Kidney (tissue), 14 donors: ENCODE results near the gene DCAF5. TPM values are rescaled to one million over a fixed set of nuclear protein-coding genes. Genes with fewer than 3 reads are reported as not detected.

Experiments used
- DNase-seq, 5 donors: peaks; one replicate each; pipeline ENCODE4 v3.0.0-alpha.2; 2013 to 2020
- FAIRE-seq: peaks from 2 replicates; lab custom pipeline; 2012; peaks lifted over from hg19 to GRCh38; lab: Jason Lieb, UNC
- H3K27ac ChIP-seq, 2 donors: one replicate each; pipeline ENCODE4 v1.7.0; 2013; ENCODE audit warnings: low read depth in 2 of 2, low read length in 2 of 2, inconsistent platforms in 1 of 2
- H3K27me3 ChIP-seq: one replicate; pipeline ENCODE4 v1.7.1; 2013; ENCODE audit warnings: low read length, inconsistent platforms; ENCODE audit not compliant: control insufficient read depth, insufficient read depth
- H3K36me3 ChIP-seq, 3 donors: one replicate each; pipeline versions ENCODE4 v1.7.0 to v1.7.1; 2013; ENCODE audit warnings: low read length in 3 of 3, control low read depth in 1 of 3, inconsistent platforms in 1 of 3; ENCODE audit not compliant: insufficient read depth in 3 of 3, control insufficient read depth in 2 of 3
- H3K4me1 ChIP-seq, 3 donors: one replicate each; pipeline versions ENCODE4 v1.7.0 to v1.7.1; 2013; ENCODE audit warnings: low read length in 3 of 3, inconsistent platforms in 1 of 3, low read depth in 1 of 3; ENCODE audit not compliant: control insufficient read depth in 2 of 3, insufficient read depth in 2 of 3
- H3K4me3 ChIP-seq, 3 donors: one replicate each; pipeline versions ENCODE4 v1.7.0 to v1.8.1; 2013; ENCODE audit warnings: low read length in 3 of 3, control low read depth in 1 of 3, inconsistent platforms in 1 of 3
- H3K9ac ChIP-seq, 3 donors: one replicate each; pipeline versions ENCODE4 v1.7.0 to v1.7.1; 2013; ENCODE audit warnings: low read length in 3 of 3, control low read depth in 1 of 3, inconsistent platforms in 1 of 3
- H3K9me3 ChIP-seq, 3 donors: one replicate each; pipeline versions ENCODE4 v1.7.0 to v1.7.1; 2013; ENCODE audit warnings: low read length in 3 of 3, control low read depth in 1 of 3, inconsistent platforms in 1 of 3; ENCODE audit not compliant: control insufficient read depth in 2 of 3, insufficient read depth in 1 of 3
- CTCF ChIP-seq: IDR thresholded peaks from 3 replicates; pipeline ENCODE4 v1.5.1; 2012; ENCODE audit warnings: mild to moderate bottlenecking, moderate library complexity, borderline replicate concordance; ENCODE audit not compliant: insufficient read depth; ENCODE audit errors: extremely low read depth
- intact Hi-C: fragments of 100-400 bp; cut with DNase I; formaldehyde crosslinking; loops from one replicate; pipeline ENCODE4 v1.11.1; 2022
- polyA plus RNA-seq: library from polyadenylated mRNA; stranded (reverse); fragments of 350-450 nt; fragmentation: Illumina TruSeq; extraction: RNeasy Lipid Tissue Mini Kit (QIAGEN cat#74804); gene quantifications from one replicate; pipeline ENCODE4 v1.2.3, GENCODE V29; 2014; ENCODE audit warnings: low read depth, low replicate concordance; ENCODE audit not compliant: insufficient read depth
- total RNA-seq: library from RNA; stranded (reverse); fragmentation: NEBNext Ultra II Directional; extraction: Animal tissue kit (Norgen Biotek cat#: 25700); gene quantifications from one replicate; pipeline ENCODE4 v1.2.1, GENCODE V29; 2021
- donor health status: control.
- donor health status: control.
- donor health status: control.
- donor health status: control.
- donor health status: control.
- donor health status: DM: yes; HTN: yes; CAD: no.
- donor health status: Normal renal cell carcinoma (clear cell type).

The DCAF5 gene
- total and polyA plus RNA-seq, 2 donors from 2014 or later, result 17.3 to 51.0 TPM

- DNase-seq (no peak), FAIRE-seq (no peak)
- Histone ChIP-seq H3K4me1 (peaks cover 0 to 11% (median 10%) of the 10 kb centered on the region in 3 donors), H3K27ac (no peak overlapping the region), H3K9ac (no peak overlapping the region), H3K4me3 (no peak overlapping the region), H3K36me3 (peaks cover 0 to 17% (median 11%) of the 10 kb centered on the region in 3 donors), H3K27me3 (no peaks in the 10 kb centered on the region), H3K9me3 (no peaks in the 10 kb centered on the region)
- intact Hi-C loops, result no loop called here
- TF ChIP-seq CTCF, result no peak
Measured at GRCh38 chr14:69093631-69094421, 59.1 kb downstream of the DCAF5 start.

DNA sequence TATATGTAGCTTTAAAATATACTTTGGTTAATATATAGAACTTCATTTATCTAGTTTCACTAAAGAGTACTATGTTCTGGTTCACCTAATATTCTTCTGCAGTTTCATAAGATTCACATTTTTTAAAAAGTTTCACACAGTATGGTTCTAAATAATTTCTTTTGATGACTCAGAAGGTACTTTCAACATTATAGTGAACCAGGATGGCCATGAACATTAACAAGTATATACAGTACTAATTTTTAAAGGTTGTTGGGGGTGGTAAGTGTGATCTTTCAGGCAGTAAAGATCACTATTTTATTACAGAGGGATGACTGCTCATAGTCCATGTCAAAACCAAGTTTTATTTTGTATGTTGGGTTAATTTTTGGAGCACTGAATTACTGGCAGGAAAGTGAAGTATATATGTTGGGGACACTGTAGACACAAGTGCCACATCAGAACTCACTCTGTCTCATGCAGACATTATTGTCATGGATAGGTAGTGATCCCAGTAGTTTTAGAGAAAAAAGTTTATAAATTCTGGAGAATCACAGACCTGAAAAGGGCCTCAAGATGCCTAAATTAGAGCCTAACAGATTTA is 60.0 kb downstream of the DCAF5 start:
- no peaks in the 10 kb centered on the region for H3K9me3 ChIP-seq
- no peak overlapping the region for H3K27ac ChIP-seq
- peaks cover 0 to 11% (median 10%) of the 10 kb centered on the region in 3 donors for H3K4me1 ChIP-seq
- intact Hi-C loops, result no loop called here
- no peak for TF ChIP-seq CTCF
- no peaks in the 10 kb centered on the region for H3K27me3 ChIP-seq
- H3K4me3 ChIP-seq, result no peak overlapping the region
- no peak for DNase-seq
- no peak for FAIRE-seq
- peaks cover 2 to 17% (median 13%) of the 10 kb centered on the region in 3 donors for H3K36me3 ChIP-seq
- H3K9ac ChIP-seq, result no peak overlapping the region

DNA sequence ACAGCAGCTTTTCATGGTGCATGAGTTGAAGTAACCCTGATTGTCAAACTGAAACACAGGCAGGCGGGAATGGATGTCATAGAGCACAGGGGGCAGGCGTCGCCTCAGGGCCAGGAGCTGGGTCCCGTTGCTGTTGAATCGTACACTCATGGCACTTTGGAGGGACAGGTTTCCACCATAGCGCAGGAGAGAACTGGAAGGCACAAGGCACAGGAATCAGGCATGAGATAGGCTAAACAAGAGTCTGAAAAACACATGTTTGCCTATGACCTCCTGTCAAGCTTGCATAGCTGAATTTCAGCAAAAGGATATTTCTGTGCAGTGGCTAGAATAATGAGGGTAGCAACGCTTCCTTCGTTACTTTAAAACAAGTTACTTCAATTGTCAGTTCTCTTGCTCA is 61.2 kb downstream of the DCAF5 start:
- intact Hi-C loops, result no loop called here
- no peak for TF ChIP-seq CTCF
- Histone ChIP-seq H3K4me1 (peaks cover 0 to 12% (median 11%) of the 10 kb centered on the region in 3 donors), H3K27ac (no peak overlapping the region), H3K9ac (no peak overlapping the region), H3K36me3 (peaks cover 2 to 17% (median 13%) of the 10 kb centered on the region in 3 donors), H3K4me3 (no peak overlapping the region), H3K9me3 (no peaks in the 10 kb centered on the region), H3K27me3 (no peaks in the 10 kb centered on the region)
- DNase-seq (no peak), FAIRE-seq (no peak)
